ENCODE measurements around the gene CAMK4. TPM values are rescaled to one million over a fixed set of nuclear protein-coding genes. Genes with fewer than 3 reads are reported as not detected.

Gene CAMK4
- total RNA-seq, 1 experiment from 2014 or later = 6.3 TPM

DNA sequence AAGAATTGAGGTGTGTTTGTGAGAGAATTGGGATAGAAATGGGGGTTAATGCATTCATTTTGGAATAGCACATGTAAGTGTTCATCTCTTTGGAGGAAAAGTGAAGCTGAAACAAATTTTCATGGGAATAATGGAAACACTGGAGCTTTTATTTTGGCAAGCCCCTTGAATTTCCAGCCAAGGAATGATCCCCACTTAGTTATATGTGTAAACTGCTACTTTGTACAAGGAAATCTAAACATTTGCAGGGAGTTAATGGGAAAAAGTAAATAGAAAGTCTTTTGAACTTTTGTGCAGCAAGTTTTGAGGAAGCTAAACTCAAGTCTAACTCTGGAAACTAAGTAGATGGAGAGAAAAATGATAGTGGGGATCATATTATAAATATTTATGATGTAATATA is 44.1 kb downstream of the CAMK4 start:
- no peaks in the 10 kb centered on the region; the same call in 1 of the 2 replicates for H3K27me3 ChIP-seq (ENCODE audit: insufficient read depth, low read length)
- peaks cover 11% of the 10 kb centered on the region for H3K27me3 Mint-ChIP-seq (ENCODE audit: low read depth)
- H2BK15ac ChIP-seq (ENCODE audit: low read depth, low read length) = no peak overlapping the region
- no peak overlapping the region for H4K8ac ChIP-seq (replicated peaks; ENCODE audit: insufficient read length, low read depth, low read length)
- H3K56ac ChIP-seq (ENCODE audit: insufficient read length, low read depth, low read length) = no peak overlapping the region
- TF ChIP-seq, protein P1, sequence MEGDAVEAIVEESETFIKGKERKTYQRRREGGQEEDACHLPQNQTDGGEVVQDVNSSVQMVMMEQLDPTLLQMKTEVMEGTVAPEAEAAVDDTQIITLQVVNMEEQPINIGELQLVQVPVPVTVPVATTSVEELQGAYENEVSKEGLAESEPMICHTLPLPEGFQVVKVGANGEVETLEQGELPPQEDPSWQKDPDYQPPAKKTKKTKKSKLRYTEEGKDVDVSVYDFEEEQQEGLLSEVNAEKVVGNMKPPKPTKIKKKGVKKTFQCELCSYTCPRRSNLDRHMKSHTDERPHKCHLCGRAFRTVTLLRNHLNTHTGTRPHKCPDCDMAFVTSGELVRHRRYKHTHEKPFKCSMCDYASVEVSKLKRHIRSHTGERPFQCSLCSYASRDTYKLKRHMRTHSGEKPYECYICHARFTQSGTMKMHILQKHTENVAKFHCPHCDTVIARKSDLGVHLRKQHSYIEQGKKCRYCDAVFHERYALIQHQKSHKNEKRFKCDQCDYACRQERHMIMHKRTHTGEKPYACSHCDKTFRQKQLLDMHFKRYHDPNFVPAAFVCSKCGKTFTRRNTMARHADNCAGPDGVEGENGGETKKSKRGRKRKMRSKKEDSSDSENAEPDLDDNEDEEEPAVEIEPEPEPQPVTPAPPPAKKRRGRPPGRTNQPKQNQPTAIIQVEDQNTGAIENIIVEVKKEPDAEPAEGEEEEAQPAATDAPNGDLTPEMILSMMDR (conservative IDR thresholded peaks at IDR 0.05) = no peak
- H3K14ac ChIP-seq (ENCODE audit: insufficient read depth, low read length) = no peak overlapping the region
- no peak overlapping the region for H2BK12ac ChIP-seq (ENCODE audit: insufficient read length, low read depth, low read length)
- no peak overlapping the region for H3K4ac ChIP-seq (ENCODE audit: low read depth, low read length)
- no peak overlapping the region for H2AFZ ChIP-seq (ENCODE audit: low read length)
- no peaks in the 10 kb centered on the region for H3K9me3 ChIP-seq (ENCODE audit: control insufficient read depth, low read depth, low read length)
- H3K9ac ChIP-seq (ENCODE audit: extremely low read depth, insufficient read length, low read length) = no peak overlapping the region
- no peaks in the 10 kb centered on the region for H3K36me3 Mint-ChIP-seq (ENCODE audit: insufficient read depth in 1 of 3, low read depth in 3 of 3)
- H4K20me1 ChIP-seq (ENCODE audit: control insufficient read depth, insufficient read depth, insufficient read length) = no peaks in the 10 kb centered on the region
- no peak overlapping the region for H3K18ac ChIP-seq (ENCODE audit: insufficient read length, low read depth, low read length)
- H3K79me1 ChIP-seq (ENCODE audit: insufficient read depth, low read depth, low read length, poor library complexity, severe bottlenecking) = no peaks in the 10 kb centered on the region
- no peak for DNase-seq
- no peaks in the 10 kb centered on the region for H3K4me1 ChIP-seq (ENCODE audit: insufficient read depth, low read length)
- no peak overlapping the region for H3K4me3 Mint-ChIP-seq
- H4K91ac ChIP-seq (ENCODE audit: insufficient read length, low read depth, low read length) = no peak overlapping the region
- no peaks in the 10 kb centered on the region for H3K23me2 ChIP-seq (ENCODE audit: insufficient read length, low read depth, low read length, poor library complexity, severe bottlenecking)
- no peak overlapping the region for H3K27ac ChIP-seq (ENCODE audit: insufficient read length, low read depth, low read length)
- no peak overlapping the region for H2BK5ac ChIP-seq (ENCODE audit: insufficient read length, low read length)
- no peak overlapping the region for H3K23ac ChIP-seq (ENCODE audit: insufficient read length, low read depth, low read length)
- no peaks in the 10 kb centered on the region for H3K9me3 Mint-ChIP-seq
- no peak overlapping the region for H3K27ac Mint-ChIP-seq
- no peak overlapping the region for H3K4me2 ChIP-seq (ENCODE audit: insufficient read depth, insufficient read length, low read length)
- no peak overlapping the region for H2AK5ac ChIP-seq (ENCODE audit: insufficient read length, low read length)
- no peak overlapping the region for H2BK120ac ChIP-seq (ENCODE audit: low read depth, low read length, poor library complexity, severe bottlenecking)
- H4K5ac ChIP-seq (ENCODE audit: insufficient read length, low read depth, low read length) = no peak overlapping the region
- peaks cover 0 to 3% of the 10 kb centered on the region in 2 experiments; a peak in 2 of 4 replicates for H3K4me1 Mint-ChIP-seq
- H2BK20ac ChIP-seq (ENCODE audit: low read depth, low read length, poor library complexity, severe bottlenecking) = no peak overlapping the region
- no peak overlapping the region for H3T11ph ChIP-seq (ENCODE audit: low read length)
- no peaks in the 10 kb centered on the region for H3K79me2 ChIP-seq (ENCODE audit: insufficient read depth, low read length)
